ENCODE results near the gene BMP5.

BMP5 gene

DNA sequence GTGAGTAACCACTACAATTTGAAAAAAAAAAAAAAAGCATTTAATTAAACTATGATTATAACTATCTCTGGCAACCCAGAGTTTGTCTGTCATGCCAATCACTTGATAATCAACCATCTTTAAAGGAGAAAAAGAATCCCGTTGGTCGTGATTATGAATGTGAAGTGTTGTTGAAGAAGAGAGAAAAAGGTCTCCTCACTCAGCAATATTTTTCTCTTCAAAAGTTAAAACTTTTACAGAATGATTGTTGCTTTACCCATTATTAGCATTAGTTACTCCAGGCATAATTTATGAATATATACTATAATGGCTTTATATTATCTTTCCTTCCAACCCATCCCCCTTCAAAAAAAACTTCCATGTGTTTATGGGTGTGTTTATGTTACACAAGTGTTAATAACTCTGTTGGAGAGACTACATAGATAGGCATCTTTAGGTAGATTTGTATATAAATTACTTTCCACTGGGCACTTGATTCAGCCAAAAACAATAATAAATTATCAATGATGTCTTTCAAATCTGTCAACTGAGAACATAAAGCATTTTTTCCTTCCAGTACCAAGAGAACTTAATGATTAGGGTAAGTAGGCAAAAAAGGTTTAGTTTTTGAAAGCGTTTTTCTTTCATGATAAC lies 5.1 kb downstream of the BMP5 start:
- DNase-seq = no peak

DNA sequence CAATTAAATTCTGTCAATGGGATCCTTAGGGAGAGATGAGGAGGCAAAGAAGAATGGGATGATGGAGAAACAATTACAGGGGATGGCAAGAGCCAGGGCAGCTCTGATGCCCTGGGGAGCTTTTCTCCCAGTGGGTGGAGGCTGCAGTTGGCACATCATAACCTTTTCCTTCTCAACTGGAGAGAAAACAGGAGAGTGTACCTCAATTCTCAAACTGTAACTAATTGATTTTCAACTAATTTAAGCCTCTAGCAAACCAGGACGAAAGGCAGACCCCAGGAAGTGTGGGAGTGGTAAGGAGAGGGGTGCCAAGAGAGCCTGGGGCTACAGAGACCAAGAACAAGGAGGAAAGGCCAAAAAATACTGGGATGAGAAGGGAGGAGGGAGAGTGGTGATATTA lies 5.7 kb downstream of the BMP5 start:
- DNase-seq = no peak

DNA sequence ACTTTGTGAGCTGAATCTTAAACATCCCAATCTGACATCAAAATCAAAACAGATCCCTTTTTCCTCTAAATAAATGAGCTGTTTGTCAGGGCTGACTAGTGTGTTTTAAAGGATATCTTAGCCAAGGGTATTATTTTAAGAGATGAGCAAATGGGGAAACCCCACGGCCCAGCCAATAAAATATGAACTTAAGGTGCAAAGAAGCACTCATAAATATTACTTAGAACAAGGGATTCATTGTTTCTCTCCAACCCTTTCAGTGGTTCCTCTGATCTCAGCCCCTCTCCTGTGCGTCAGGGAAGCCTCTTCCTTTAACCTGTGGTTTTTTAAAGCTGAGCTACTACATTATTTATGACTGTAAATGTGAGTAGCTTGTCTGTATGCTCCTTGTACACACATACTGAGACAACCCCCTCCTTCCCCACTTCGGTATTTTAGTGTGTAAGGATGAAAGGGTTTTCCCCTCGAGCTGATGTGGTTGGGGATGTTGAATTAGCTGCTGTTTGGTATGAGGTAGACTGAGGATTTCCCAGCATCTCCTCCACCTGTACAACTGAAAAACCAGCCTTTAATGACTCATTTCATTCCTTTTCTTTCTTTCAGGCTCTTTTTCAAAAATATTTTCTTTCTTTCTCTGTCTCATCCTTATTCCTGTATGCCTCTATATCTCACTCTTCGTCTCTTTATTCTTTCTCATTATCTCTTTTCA lies 6.5 kb downstream of the BMP5 start:
- no peak for DNase-seq

DNA sequence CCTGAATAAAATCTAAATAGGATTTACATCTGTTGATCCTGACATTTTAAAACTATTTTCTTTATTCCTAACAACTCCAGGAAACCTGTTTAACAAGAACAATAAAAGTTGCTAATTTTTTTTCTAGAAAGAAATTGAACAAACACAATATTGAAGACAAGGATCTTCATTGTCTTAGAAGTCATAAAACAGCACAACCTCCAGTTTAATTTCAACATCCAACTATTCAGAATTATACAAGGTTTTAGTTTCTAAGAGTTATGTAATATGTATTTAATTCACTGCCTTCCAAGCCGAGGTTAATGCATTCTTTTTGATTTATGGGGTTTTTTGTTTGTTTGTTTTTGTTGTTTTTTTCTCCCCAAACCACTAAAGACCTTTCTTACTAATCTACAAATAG lies 7.2 kb downstream of the BMP5 start:
- no peak for DNase-seq

DNA sequence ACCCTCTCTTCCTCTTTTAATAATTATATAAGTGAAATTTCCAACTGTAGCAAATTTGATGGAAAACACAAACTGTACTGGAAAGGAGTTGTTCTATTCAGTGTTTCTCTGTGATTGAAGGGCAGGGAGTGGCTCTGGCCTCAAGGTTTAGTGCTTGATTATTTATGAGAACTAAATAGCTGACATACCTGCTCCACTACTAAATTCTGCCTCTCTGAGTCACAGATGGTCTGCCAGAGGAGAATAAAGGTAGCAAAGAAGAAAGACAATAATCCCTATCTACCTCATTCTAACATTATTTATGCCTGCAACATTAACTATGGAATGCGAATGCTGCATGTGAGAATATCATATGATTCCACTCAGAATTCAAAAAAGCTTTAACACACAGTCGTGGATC lies 9.3 kb downstream of the BMP5 start:
- DNase-seq = no peak

DNA sequence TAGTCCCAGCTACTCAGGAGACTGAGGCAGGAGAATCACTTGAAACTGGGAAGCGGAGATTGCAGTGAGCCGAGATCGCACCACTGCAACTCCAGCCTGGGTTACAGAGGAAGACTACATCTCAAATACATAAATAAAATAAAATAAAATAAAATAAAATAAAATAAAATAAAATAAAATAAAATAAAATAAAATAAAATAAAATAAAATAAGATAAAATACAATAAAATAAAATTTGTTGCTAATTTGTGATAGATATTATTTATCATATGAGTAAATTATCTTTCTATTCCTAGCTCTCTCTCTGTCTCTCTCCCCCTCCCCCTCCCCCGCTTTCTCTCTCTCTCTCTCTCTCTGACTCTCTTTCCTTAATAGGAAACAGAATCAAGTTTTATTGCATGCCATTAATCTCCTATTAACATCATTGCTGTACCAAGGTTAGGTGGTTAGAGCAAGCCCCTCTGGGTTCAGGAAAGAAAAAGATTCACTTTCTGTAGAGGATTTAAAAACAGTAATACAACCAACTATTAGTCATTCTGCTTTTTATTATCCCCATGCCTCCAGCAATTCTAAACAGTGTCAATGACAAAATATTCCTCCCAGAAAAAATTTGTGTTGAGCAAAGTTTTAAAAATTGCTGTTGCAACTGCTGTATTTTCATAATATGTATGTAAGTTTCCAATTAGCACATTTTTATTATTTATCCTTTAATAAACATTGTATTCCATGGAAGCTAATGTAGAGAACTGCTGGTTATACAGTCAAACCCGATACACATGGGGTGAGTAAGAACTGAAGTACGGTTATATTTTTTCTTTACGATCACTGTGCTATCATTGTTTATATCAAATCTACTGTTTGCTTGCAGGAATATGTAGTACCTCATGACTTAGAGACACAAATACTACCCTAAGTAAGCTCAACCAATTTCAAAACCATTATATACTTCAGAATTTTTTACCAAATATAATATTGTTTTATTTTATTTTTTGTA lies 22.1 kb downstream of the BMP5 start:
- DNase-seq = no peak

DNA sequence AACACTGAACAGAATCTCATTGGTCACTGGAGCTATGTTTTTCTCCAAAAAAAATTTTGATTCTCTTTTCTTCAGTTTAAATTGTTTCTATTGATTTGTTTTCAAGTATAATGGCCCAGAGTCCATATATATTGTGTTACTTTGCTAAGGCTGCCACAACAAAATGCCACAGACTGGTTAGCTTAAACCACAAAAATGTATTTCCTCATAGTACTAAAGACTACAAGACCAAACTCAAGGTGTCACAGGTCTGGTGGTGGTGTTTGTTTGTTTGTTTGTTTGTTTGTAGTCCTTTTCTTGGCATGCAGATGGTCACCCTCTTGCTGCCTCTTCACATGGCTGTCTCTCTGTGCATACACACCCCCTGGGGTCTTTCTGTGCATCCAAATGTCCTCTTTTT lies 34.0 kb downstream of the BMP5 start:
- DNase-seq = no peak

DNA sequence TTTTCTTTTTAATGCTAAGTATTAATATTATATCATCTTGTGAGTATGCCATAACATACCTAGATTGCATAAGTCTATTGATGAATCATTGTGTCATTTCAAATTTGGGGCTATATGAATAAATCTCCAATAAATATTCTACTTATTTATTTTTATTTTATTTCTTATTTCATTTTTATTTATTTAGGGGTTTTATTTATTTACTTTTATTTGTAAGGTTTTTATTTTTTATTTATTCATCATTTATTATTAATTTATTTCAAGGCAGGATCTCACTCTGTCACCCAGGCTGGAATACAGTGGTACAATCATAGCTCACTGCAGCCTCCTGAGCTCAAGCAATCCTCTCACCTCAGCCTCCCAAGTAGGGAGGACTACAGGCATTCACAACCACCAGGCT lies 36.3 kb downstream of the BMP5 start:
- no peak for DNase-seq

DNA sequence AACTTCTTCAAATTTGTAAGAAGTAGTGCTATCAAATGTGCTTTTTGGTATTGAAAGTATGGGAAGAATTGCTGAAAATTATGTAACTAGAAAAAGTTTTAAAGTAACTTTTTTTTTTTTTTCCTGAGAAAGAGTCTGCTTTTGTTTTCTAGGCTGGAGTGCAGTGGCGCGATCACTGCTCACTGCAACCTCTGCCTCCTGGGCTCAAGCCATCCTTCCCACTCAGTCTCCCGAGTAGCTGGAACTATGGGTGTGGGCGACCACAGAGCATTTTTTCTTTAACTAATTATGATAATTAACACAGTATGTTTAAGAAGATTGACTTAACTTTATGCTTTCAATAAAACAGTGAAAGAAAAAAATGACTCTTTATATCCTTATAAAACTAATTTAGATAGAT lies 38.4 kb downstream of the BMP5 start:
- DNase-seq = no peak

DNA sequence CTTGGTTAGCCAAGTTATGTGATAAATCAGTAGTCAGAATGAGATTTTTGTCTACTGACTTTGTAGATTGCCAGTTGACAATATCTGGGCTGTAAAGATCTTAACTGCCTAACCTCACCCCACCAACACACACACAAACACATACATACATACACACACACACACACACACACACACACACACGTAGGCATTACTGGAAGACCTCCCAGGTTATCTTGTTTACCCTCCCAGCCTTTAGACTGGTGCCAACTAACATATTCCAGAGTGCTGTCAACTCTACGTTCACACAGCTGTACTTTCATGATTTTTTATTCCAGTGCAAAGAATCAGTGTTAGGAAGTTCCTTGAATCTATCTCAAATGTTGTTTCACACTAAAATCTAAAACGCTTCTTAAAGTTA lies 38.9 kb downstream of the BMP5 start:
- no peak for DNase-seq

DNA sequence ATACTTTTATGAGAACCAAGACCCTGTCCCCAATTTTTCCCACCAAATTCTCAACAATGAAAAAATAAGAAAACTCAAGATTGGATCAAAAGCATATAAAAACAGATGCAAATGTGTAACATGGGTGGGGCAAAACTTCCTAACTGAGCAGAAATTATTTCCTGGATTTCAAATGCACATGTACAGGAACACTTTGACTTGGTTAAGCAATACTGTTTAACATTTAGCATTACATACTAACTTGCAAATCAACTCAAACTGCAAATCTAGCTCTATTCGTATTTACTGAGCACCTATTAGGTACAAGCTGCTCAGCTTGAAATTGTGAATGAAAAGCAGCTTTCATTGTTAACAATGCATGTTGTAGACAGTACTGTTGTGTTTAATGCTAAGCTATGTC lies 40.2 kb downstream of the BMP5 start:
- no peak for DNase-seq

DNA sequence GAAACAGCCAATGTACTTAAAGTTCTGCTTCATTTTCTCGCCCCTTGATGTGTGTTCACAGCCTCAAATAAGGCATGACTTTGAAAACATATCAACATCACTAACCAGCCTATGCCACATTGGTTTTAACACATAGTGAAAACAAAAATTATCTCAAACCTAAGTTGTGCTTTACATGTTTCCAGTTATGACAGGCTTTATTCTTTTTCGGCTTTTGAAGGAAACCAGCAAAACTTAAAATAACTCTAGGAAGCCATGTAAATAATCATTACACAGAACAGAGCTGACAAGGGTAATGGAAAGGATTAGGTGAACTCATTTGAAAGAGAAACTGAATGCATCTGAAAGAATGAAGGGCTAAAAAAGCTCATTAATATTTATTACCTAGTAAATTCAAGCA lies 42.1 kb downstream of the BMP5 start:
- no peak for DNase-seq

DNA sequence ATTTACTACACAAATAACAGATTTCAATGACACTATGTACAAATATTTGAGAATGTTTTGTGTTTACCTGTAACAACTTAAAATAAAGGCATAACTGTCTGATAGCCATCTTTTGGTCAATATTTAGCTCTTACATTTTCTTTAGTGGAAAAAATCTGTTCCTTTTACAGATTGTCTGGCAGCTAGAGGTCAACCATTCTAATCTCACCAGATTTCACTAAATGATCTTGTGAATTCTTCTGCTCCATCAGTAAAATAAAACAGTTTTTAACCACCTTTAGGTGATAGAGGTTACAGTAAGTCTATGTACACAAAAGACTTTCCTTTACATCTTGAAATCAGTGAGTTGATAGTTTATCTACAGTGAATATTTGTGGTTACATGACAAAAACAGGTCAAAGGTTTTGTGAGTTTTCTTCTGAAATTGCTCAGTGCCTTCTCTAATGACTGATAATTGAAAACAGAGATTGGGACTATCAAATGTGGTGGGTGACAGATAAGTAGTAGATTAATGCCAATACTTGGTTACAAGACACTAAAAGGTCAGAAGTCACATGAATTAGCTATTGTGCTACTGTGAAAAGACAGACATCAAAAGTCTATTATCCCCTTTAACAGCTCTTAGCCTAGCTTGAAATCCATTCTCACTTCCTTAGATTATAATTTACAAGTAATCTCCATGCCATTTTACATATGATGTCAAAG lies 47.4 kb downstream of the BMP5 start:
- DNase-seq = no peak

DNA sequence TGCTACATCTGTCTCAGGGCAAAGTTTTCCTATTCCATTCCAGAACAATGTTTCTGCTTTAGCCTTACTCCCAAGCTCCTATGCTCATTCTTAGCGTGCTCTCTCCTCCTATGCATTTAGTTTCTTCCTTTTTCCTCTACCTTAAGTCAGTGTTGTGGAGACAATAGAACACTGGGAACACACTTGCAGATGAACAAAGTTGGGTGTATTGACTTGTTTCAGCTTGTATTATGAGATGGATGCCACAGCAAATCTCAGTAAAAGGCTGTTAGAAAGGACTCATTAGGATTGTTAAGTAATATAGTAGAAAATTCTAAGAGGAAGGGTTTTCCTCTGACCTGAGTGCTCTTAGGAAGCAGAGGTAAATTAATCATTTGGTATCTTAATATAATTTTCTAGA lies 48.4 kb downstream of the BMP5 start:
- no peak for DNase-seq

DNA sequence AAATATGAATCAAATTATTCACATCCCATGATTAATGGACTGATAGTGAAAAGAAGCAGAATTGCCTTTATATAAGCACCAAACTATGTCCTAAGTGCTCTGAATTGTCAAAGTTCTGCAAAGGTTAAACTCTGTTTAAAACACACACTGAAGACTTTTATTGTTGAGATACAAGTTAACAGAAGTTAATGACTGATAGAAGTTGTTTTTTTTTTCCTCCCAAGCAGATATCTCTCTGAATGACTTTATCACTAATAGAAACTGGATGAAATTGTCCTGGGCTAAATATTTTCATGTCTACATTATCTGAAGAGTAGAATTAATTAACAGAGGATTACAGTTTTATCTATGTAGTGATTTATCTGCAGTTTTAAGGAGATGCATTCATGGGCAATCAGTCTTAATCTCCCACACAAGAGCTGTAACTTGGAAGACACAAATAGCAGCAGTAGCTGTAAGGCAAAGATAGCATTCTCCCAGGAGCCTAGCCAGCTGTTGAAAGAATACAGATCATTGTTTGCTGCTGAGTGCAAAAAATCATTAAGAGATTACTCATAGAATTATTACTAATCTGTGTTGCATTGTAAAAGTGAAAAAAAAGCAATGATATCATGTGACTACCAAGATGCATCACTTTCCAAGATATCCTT lies 49.9 kb downstream of the BMP5 start:
- no peak for DNase-seq

DNA sequence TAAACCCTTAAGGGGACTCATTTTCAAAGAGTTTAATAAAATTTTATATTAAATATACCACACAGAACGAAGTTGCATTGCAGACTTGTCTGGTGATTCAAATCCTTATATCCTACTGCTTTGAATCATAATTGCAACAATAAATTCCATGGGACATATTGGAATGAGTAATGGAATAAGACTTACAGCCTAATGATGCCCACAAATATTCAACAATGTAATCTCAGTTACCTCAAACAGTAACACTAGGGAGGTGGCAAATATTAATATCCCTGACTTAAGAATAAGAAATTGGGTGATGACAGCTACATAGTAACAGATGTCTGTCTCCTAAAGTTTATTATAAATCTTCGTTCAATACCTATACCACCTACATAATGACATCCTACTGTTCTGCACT lies 52.6 kb downstream of the BMP5 start:
- DNase-seq = no peak

DNA sequence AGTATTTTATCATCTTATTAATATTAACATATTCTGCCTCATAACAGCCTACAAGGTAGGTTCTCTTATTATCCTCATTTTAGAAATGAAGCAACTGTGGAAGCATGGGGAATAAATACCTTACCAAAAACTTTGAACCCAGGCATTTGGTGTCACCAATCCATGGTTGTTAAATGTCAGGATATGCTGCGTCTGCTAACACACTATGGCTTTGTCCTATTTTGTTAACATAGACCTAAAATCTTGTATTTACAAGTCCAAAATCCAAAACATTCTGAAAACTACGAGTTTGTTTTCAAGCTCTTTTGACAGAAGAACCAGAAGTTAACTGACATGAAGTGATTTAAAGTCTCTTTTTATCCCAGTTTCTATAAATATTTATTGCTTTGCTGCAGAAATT lies 53.4 kb downstream of the BMP5 start:
- no peak for DNase-seq

DNA sequence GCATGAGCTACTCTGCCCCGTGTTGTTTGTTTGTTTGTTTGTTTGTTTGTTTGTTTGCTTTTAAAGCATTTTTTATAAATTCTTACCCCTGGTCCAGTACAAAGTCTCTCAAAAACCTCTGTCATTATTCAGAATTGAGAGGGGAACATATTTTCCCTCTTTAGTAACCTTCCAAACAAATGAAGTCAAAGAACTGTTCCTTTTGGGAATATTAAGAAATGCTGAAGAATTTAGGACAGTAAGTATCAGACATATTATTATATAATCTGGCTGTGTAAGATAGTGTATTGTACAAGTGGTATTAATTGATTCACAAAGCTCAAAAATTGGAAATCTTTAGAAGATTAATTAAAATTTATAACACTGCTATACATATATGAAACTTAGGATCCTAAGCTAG lies 54.7 kb downstream of the BMP5 start:
- no peak for DNase-seq

DNA sequence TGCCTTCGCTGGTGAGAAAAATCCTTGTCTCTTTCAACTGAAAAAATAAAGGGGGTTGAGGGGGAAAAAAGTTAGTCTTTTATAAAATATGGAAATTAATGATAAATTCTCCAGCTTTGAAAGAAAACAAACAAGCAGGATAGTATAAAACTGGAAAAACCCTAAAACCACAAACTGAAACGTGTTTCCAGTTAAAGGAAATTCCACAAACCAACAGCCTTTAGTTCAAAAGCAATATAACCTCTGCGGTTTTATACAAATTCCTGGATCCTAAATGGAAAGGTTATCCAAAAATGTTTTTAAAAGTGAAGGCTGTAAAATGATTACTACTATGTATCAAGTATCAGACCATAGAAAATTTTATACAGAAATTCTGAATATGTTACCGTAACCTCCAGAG lies 55.6 kb downstream of the BMP5 start:
- no peak for DNase-seq

DNA sequence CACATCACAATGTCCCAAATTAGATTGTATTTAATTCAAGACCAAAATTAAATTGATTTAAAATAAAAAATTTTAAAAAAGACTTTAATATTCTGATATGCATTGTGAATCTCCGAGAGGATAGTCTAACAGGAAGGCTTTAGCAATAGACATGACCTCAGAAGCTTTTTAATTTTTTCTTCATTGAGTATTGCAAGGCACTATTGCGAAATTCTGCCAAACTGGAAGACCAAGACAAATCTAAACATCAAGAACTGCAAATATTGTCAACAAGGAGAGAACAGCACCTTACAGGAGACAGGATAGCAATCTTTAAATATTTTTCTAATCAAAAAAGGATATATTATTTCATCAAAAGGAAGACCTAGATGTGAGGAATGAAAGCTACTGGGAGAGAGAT lies 56.9 kb downstream of the BMP5 start:
- no peak for DNase-seq

DNA sequence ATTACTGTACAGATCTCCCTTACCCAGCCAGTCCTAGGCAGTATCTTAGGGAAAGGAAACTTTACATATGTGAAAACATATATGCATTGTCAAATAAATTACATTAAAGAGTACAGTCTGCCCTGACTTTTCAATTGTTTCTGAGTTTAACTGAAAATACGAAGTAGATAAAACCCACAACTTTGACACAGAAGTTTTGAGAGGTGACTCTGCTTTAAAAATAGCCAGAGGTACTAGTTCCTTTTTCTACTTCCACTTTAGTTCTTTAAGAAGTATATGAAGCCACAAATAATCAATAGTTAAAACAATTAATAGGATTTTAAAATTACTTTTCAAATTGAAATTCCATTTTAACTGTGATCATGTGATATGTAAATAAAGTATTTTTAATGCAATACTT lies 62.9 kb downstream of the BMP5 start:
- no peak for DNase-seq

DNA sequence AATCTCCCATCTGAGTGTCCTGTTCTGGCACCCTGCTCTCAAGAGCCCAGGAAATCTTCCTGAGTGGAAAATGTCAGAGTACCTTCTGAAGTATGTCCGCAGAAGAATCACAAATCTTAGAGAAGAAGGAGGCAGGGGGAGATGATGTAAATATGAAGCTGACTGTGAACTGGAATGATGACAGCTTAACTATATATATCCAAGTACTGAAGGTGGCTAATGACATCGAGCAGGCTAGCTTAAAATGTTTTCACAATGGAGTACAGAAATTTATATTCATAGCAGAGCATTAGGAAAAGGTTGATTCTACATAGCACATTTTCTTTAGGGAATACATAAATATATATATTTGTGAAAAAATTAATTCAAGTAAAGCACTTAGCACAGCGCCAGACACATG lies 64.3 kb downstream of the BMP5 start:
- DNase-seq = no peak

DNA sequence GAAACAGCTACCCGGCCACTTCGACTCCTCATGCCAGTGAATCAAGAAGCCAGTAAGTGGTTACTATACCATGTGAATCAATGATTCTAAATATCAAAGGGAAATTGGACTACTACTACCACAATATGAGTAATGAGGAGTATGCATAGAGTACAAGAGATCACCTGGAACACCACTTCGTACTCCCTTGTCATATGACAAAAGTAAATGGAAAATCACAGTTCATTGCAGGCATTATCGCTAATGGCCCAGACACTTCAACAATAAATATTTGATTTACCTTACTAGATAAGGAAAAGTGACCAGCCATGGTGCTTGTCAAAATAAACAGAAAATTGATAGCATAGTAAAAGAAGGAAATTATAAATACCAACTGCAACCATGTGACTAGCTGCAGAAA lies 73.1 kb downstream of the BMP5 start:
- DNase-seq = no peak

Measured in CD4-positive, alpha-beta T cell treated with Interleukin-17A for 4 hours (primary cell).